Caco-2 (cell line): ENCODE results near the gene SAMD8. TPM values are rescaled to one million over a fixed set of nuclear protein-coding genes. Genes with fewer than 3 reads are reported as not detected.

Source experiments
- BruUV-seq: library from RNA; stranded (reverse); fragments of 400-500 nt; replicated peaks from 2 replicates; lab custom pipeline; 2021; lab: Mats Ljungman, UMichigan
- CTCF ChIA-PET: fragments of 300-600 bp; sonication (Branson Sonifier 250); formaldehyde crosslinking; loops from one replicate; lab custom pipeline; 2022; ENCODE audit warnings: antibody characterized with exemption; lab: Charles Lee
- POLR2A ChIA-PET: fragments of 300-600 bp; sonication (Branson Sonifier 250); formaldehyde crosslinking; loops from one replicate; lab custom pipeline; 2022; ENCODE audit warnings: antibody characterized with exemption; lab: Charles Lee
- DNase-seq, 2 experiments: peaks; one replicate each; pipeline versions ENCODE4 v3.0.0 to v3.0.0-alpha.2; 2020 to 2022
- H3K27me3 ChIP-seq: replicated peaks from 2 replicates; pipeline ENCODE4 v1.6.0; 2011; ENCODE audit warnings: low read length; ENCODE audit not compliant: control insufficient read depth, insufficient read depth
- H3K36me3 ChIP-seq: 2 replicates; pipeline ENCODE4 v1.5.1; 2011; ENCODE audit warnings: low read length; ENCODE audit not compliant: control insufficient read depth, insufficient read depth
- H3K4me1 ChIP-seq: fragments of 250-450 bp; sonication (Bioruptor Pico); 2 replicates; pipeline ENCODE4 v1.5.1; 2020; ENCODE audit warnings: mild to moderate bottlenecking
- H3K4me3 ChIP-seq: 2 replicates; pipeline ENCODE4 v1.5.1; 2011; ENCODE audit warnings: low read depth, mild to moderate bottlenecking, control low read depth, low read length
- H3K9me3 ChIP-seq: fragments of 250-450 bp; sonication (Bioruptor Pico); 2 replicates; pipeline ENCODE4 v1.5.1; 2020; ENCODE audit warnings: mild to moderate bottlenecking, moderate library complexity
- H3K27ac Mint-ChIP-seq: one replicate; pipeline ENCODE4 v1.8.0; 2022; ENCODE audit warnings: mixed read lengths; ENCODE audit not compliant: unreplicated experiment
- H3K27me3 Mint-ChIP-seq: one replicate; pipeline ENCODE4 v1.8.0; 2022; ENCODE audit warnings: mixed read lengths; ENCODE audit not compliant: insufficient read depth, unreplicated experiment
- H3K36me3 Mint-ChIP-seq: one replicate; pipeline ENCODE4 v1.8.0; 2022; ENCODE audit warnings: mild to moderate bottlenecking, mixed read lengths; ENCODE audit not compliant: insufficient read depth, unreplicated experiment
- H3K4me1 Mint-ChIP-seq: one replicate; pipeline ENCODE4 v1.8.0; 2022; ENCODE audit warnings: low read depth, mixed read lengths; ENCODE audit not compliant: unreplicated experiment
- H3K4me3 Mint-ChIP-seq: one replicate; pipeline ENCODE4 v1.8.0; 2022; ENCODE audit warnings: mild to moderate bottlenecking, moderate library complexity, mixed read lengths; ENCODE audit not compliant: unreplicated experiment
- H3K9me3 Mint-ChIP-seq: one replicate; pipeline ENCODE4 v1.8.0; 2022; ENCODE audit warnings: mixed read lengths; ENCODE audit not compliant: unreplicated experiment
- CTCF ChIP-seq, 2 experiments: fragments of 200-600 bp in 1 of 2; IDR thresholded peaks; 1 replicate in 1 of 2; 2 replicates in 1 of 2; pipeline versions ENCODE4 v1.5.1 to v1.8.0; 2011 to 2022; ENCODE audit warnings: antibody characterized with exemption in 1 of 2, control low read depth in 1 of 2, inconsistent platforms in 1 of 2, low read depth in 1 of 2, low read length in 1 of 2, mild to moderate bottlenecking in 1 of 2, moderate library complexity in 1 of 2; ENCODE audit not compliant: insufficient read depth in 1 of 2, severe bottlenecking in 1 of 2, unreplicated experiment in 1 of 2
- intact Hi-C: fragments of 100-400 bp; cut with micrococcal nuclease; formaldehyde crosslinking; loops from one replicate; pipeline ENCODE4 v1.10.0; 2022; ENCODE audit not compliant: unreplicated experiment
- total RNA-seq: library from RNA; stranded (reverse); gene quantifications from 2 replicates; pipeline ENCODE4 v1.2.3, GENCODE V29; 2022

The SAMD8 gene
- total RNA-seq, 1 experiment from 2014 or later, result 25.2 TPM

DNA sequence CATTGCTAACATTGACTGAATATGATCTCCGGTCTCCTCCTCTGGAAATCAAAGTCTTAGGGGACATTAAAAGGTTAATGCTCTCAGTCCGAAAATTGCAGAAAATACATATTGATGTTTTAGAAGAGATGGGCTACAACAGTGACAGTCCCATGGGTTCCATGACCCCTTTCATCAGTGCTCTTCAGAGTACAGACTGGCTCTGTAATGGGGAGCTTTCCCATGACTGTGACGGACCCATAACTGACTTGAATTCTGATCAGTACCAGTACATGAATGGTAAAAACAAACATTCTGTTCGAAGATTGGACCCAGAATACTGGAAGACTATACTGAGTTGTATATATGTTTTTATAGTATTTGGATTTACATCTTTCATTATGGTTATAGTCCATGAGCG, 39.2 kb downstream of the SAMD8 start:
- DNase-seq, result no peak
- H3K36me3 Mint-ChIP-seq, result peaks cover 46% of the 10 kb centered on the region
- no peaks in the 10 kb centered on the region for H3K9me3 ChIP-seq
- no peak overlapping the region for H3K4me3 Mint-ChIP-seq
- no peaks in the 10 kb centered on the region for H3K4me1 ChIP-seq
- H3K27ac Mint-ChIP-seq, result no peak overlapping the region
- no peaks in the 10 kb centered on the region for H3K27me3 Mint-ChIP-seq
- intact Hi-C loops, result no loop called here
- no peaks in the 10 kb centered on the region for H3K36me3 ChIP-seq
- no peaks in the 10 kb centered on the region for H3K9me3 Mint-ChIP-seq
- ChIA-PET POLR2A (no interaction called here), CTCF (no interaction called here)
- no peaks in the 10 kb centered on the region for H3K27me3 ChIP-seq
- BruUV-seq, result TSS peak; percentile 54
- H3K4me3 ChIP-seq, result no peak overlapping the region
- TF ChIP-seq CTCF (IDR thresholded peaks at IDR 0.05; ENCODE audit: insufficient read depth in 1 of 2, low read depth in 1 of 2, low read length in 1 of 2, severe bottlenecking in 1 of 2, unreplicated experiment in 1 of 2), result no peak
- H3K4me1 Mint-ChIP-seq, result peaks cover 2% of the 10 kb centered on the region

DNA sequence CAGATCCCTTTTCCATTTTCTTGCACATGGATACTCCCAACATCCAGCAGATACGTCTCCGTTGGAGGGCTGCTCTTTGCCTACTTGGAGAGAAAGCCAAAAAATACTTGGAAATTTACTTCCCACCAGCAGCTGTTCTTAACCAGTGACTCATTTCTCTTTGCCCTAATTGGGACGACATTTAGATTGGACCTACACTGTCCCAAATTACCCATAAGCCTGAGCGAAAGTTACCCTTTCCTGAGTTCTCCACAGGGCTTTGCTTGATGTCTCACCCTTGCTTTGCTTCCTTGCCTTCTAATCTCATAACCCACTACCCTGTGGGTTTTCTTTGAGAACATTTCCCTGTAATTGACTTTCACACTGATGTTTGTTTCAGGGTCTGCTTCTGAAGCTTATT, 48.1 kb downstream of the SAMD8 start:
- Histone ChIP-seq H3K9me3 (no peaks in the 10 kb centered on the region), H3K4me3 (no peak overlapping the region), H3K27me3 (no peaks in the 10 kb centered on the region), H3K36me3 (no peaks in the 10 kb centered on the region), H3K4me1 (no peaks in the 10 kb centered on the region)
- H3K27me3 Mint-ChIP-seq, result no peaks in the 10 kb centered on the region
- no peak for DNase-seq
- intact Hi-C loops, result no loop called here
- CTCF ChIA-PET, result no interaction called here
- peaks cover 29% of the 10 kb centered on the region for H3K36me3 Mint-ChIP-seq
- TF ChIP-seq CTCF (IDR thresholded peaks at IDR 0.05; ENCODE audit: insufficient read depth in 1 of 2, low read depth in 1 of 2, low read length in 1 of 2, severe bottlenecking in 1 of 2, unreplicated experiment in 1 of 2), result no peak
- no peak overlapping the region for H3K4me3 Mint-ChIP-seq
- no peaks in the 10 kb centered on the region for H3K9me3 Mint-ChIP-seq
- BruUV-seq, result no TSS peak
- no peak overlapping the region for H3K27ac Mint-ChIP-seq
- POLR2A ChIA-PET, result no interaction called here
- peaks cover 7% of the 10 kb centered on the region for H3K4me1 Mint-ChIP-seq

DNA sequence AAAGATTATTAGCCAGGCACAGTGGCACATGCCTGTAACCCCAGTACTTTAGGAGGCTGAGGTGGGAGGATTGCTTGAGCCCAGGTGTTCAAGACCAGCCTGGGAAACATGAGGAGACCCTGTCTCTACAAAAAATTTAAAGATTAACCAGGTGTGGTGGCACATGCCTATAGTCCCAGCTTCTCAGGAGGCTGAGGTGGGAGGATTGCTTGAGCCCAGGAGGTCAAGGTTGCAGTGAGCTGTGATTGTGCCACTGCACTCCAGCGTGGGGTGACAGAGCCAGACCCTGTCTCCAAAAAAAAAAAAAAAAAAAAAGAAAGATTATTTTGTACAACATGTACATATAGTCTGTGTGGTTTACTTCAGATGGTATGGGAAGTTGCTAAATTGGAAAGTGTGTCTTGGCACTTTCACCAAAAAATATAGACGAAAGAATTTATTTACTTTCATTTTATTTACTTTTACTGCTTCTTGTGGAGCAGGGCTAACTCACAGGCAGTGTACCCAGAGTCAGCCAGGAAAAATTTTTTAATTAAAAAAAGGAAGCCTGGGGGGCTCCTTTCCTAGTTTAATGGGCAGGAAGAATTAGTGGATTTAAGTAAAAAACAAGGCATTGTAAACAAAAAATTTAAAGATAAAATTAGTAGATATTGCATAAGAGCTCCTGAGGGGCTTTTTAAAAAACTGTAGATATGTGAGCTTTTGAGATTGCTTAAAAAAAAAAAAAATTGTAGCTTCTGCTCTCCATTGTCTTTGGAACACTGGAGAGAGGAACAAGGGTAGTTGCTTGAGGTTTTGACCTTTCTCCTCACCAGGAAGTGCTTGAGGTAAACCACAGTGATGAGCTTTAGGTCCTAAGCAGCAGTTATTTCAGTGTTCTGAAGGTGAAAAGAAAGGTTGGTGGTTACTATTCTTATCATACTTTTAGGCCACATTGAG, 54.5 kb downstream of the SAMD8 start:
- intact Hi-C loops, result loop anchor here (5.0 kb wide), 1 partner anchor 54 kb away; the partner anchor contains the start of gene SAMD8
- H3K36me3 Mint-ChIP-seq, result peaks cover 71% of the 10 kb centered on the region
- H3K36me3 ChIP-seq, result no peaks in the 10 kb centered on the region; the same call in 1 of the 2 replicates
- ChIA-PET CTCF (interaction anchor here (0.7 to 1.1 kb wide), 2 partner anchors 68 to 70 kb away, joined by 3 to 4 read pairs; partner anchors contain the start of gene COMTD1), POLR2A (no interaction called here)
- no peak for TF ChIP-seq CTCF (IDR thresholded peaks at IDR 0.05; ENCODE audit: insufficient read depth in 1 of 2, low read depth in 1 of 2, low read length in 1 of 2, severe bottlenecking in 1 of 2, unreplicated experiment in 1 of 2)
- no peaks in the 10 kb centered on the region for H3K9me3 ChIP-seq
- no peak overlapping the region for H3K4me3 Mint-ChIP-seq
- H3K27me3 ChIP-seq, result no peaks in the 10 kb centered on the region
- H3K27ac Mint-ChIP-seq, result no peak overlapping the region
- no peaks in the 10 kb centered on the region for H3K27me3 Mint-ChIP-seq
- H3K4me3 ChIP-seq, result no peak overlapping the region
- no TSS peak for BruUV-seq
- H3K9me3 Mint-ChIP-seq, result no peaks in the 10 kb centered on the region
- peaks cover 14% of the 10 kb centered on the region for H3K4me1 Mint-ChIP-seq
- H3K4me1 ChIP-seq, result peaks cover 17% of the 10 kb centered on the region
- DNase-seq, result no peak
